Body of pancreas (tissue), 4 donors: ENCODE results near the gene LHFPL6. TPM values are rescaled to one million over a fixed set of nuclear protein-coding genes. Genes with fewer than 3 reads are reported as not detected.

Source experiments
- ATAC-seq: fragments of 150-250 bp; one replicate; pipeline ENCODE4 v1.9.1; 2016
- DNase-seq, 4 donors: peaks; one replicate each; pipeline ENCODE4 v3.0.0-alpha.2; 2019
- H3K27ac ChIP-seq, 4 donors: fragments of 200-600 bp; sonication (generic); 1 replicate in 3 of 4; 2 replicates in 1 of 4; pipeline versions ENCODE4 v1.5.1 to v1.6.1; 2016 to 2019; ENCODE audit warnings: mild to moderate bottlenecking in 1 of 4, mixed read lengths in 1 of 4, moderate library complexity in 1 of 4
- H3K27me3 ChIP-seq, 2 donors: fragments of 200-600 bp; sonication (generic); one replicate each; pipeline ENCODE4 v1.6.0; 2016; ENCODE audit warnings: mild to moderate bottlenecking in 1 of 2
- H3K36me3 ChIP-seq, 2 donors: fragments of 200-600 bp; sonication (generic); replicated peaks in 1 of 2; 2 replicates each; pipeline ENCODE4 v1.5.1; 2016; ENCODE audit warnings: low read depth in 2 of 2; ENCODE audit not compliant: insufficient read depth in 1 of 2
- H3K4me1 ChIP-seq: fragments of 200-600 bp; sonication (generic); one replicate; pipeline ENCODE4 v1.6.0; 2016
- H3K4me3 ChIP-seq, 2 donors: fragments of 200-600 bp; sonication (generic); 1 replicate in 1 of 2; 2 replicates in 1 of 2; pipeline ENCODE4 v1.5.1; 2016 to 2019
- H3K9me3 ChIP-seq, 3 donors: fragments of 200-600 bp; sonication (generic); 1 replicate in 2 of 3; 2 replicates in 1 of 3; pipeline ENCODE4 v1.5.1; 2016
- POLR2A ChIP-seq, 3 donors: fragments of 450-650 bp; IDR thresholded peaks; one replicate each; pipeline ENCODE4 v1.6.1; 2016; ENCODE audit warnings: antibody characterized with exemption in 3 of 3, mild to moderate bottlenecking in 2 of 3
- WGBS, 2 donors: methylation state at CpG; one replicate each; pipeline ENCODE4 v1.1.5; 2017; 5-methylcytosine and 5-hydroxymethylcytosine counted together
- intact Hi-C: fragments of 100-400 bp; cut with DNase I; formaldehyde crosslinking; loops from one replicate; pipeline ENCODE4 v1.15.1; 2023
- total RNA-seq, 2 donors: library from RNA; depleted of rRNA; stranded (reverse); fragments of >200 nt; gene quantifications; one replicate each; pipeline ENCODE4 v1.1.0, GENCODE V29; 2016
- TF ChIP-seq, protein P1 (sequence below), 7 experiments: fragments of 450-650 bp in 4 of 7; fragments of 200-600 bp in 3 of 7; sonication (generic) in 3 of 7; IDR thresholded peaks; one replicate each; pipeline ENCODE4 v1.5.1; 2016 to 2019; ENCODE audit warnings: antibody characterized with exemption in 7 of 7

Gene LHFPL6
- total RNA-seq, 2 donors from 2014 or later = 18.4 to 30.7 TPM

DNA sequence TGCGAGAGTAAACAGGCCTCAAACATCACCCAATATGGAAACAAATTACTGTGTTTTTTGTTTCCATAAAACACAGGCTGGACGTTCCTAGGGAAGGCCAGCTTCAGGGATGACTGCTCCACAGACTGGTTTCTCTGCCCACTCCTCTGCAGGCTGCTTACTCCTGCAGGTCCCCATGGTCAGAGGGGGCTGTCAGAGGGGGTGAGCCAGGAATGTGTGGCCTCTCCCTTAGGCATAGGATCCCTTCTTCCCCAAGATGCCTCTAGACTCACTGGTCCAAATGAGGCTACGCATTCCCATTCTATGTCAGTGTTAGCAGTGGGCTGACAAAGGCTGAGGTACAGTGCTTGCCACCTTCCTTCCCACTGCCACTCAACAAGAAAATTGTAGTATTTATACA, 229.8 kb downstream of the LHFPL6 start:
- Histone ChIP-seq H3K4me1 (no peaks in the 10 kb centered on the region), H3K9me3 (no peaks in the 10 kb centered on the region), H3K4me3 (no peak overlapping the region), H3K27me3 (no peaks in the 10 kb centered on the region), H3K27ac (no peak overlapping the region), H3K36me3 (no peaks in the 10 kb centered on the region)
- intact Hi-C loops = no loop called here
- no peak for ATAC-seq
- no peak for DNase-seq
- 73 to 75% methylated on average over 3 of the region's 3 CpGs for WGBS, 2 donors
- TF ChIP-seq, protein P1, sequence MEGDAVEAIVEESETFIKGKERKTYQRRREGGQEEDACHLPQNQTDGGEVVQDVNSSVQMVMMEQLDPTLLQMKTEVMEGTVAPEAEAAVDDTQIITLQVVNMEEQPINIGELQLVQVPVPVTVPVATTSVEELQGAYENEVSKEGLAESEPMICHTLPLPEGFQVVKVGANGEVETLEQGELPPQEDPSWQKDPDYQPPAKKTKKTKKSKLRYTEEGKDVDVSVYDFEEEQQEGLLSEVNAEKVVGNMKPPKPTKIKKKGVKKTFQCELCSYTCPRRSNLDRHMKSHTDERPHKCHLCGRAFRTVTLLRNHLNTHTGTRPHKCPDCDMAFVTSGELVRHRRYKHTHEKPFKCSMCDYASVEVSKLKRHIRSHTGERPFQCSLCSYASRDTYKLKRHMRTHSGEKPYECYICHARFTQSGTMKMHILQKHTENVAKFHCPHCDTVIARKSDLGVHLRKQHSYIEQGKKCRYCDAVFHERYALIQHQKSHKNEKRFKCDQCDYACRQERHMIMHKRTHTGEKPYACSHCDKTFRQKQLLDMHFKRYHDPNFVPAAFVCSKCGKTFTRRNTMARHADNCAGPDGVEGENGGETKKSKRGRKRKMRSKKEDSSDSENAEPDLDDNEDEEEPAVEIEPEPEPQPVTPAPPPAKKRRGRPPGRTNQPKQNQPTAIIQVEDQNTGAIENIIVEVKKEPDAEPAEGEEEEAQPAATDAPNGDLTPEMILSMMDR (IDR thresholded peaks at IDR 0.05) = no peak
- no peak for TF ChIP-seq POLR2A (IDR thresholded peaks at IDR 0.05)

DNA sequence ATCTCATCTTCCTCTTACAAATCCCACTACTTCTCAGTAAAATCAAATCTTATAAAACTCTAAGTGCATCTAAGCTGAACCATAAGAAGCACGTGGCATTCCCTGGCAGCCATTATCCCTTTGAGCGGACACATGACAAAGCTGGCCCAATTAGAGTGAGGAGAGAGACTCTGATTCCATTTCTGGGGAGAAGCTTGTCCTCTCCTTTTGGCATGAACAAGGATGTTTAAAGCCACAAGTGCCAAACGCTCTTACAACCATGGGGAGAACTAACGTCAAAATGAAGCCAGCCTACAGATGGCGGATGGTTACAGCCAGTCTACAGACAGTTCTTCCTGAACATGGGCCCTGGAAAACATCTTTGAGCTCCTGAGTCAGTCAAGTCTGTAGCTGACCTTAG, 231.3 kb downstream of the LHFPL6 start:
- no peak overlapping the region for H3K4me3 ChIP-seq
- no peaks in the 10 kb centered on the region for H3K4me1 ChIP-seq
- H3K9me3 ChIP-seq = no peaks in the 10 kb centered on the region
- no peak for DNase-seq
- 76 to 78% methylated on average over 5 of the region's 5 CpGs for WGBS, 2 donors
- intact Hi-C loops = no loop called here
- no peaks in the 10 kb centered on the region for H3K27me3 ChIP-seq
- no peaks in the 10 kb centered on the region for H3K36me3 ChIP-seq
- H3K27ac ChIP-seq = no peak overlapping the region
- TF ChIP-seq POLR2A (IDR thresholded peaks at IDR 0.05) = no peak
- TF ChIP-seq, protein P1 (IDR thresholded peaks at IDR 0.05) = no peak
- ATAC-seq = no peak

DNA sequence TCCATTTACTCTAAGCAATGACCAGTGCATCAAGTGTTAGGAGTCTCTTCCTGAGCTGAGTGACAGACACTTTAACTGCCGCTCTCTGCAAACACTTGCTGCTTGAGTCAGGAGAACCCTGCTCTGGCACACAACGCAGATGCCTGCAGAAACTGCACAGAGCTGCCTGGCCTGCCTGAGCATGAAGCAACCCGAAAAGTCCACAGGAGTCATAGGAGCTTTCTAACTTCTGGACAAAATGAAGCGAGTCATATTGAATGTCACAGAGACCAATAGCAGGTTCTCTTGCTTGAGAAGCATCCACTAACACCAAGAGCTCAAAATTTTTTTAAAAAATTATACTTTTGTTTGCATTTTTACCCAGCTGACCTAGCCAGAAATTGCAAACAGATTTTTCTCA, 232.4 kb downstream of the LHFPL6 start:
- Histone ChIP-seq H3K36me3 (no peaks in the 10 kb centered on the region), H3K4me3 (no peak overlapping the region), H3K4me1 (no peaks in the 10 kb centered on the region), H3K9me3 (no peaks in the 10 kb centered on the region), H3K27ac (no peak overlapping the region), H3K27me3 (no peaks in the 10 kb centered on the region)
- intact Hi-C loops = no loop called here
- no peak for TF ChIP-seq POLR2A (IDR thresholded peaks at IDR 0.05)
- TF ChIP-seq, protein P1 (IDR thresholded peaks at IDR 0.05) = no peak
- DNase-seq = no peak
- ATAC-seq = no peak
- 68 to 79% methylated on average over 3 to 4 of the region's 4 CpGs for WGBS, 2 donors

DNA sequence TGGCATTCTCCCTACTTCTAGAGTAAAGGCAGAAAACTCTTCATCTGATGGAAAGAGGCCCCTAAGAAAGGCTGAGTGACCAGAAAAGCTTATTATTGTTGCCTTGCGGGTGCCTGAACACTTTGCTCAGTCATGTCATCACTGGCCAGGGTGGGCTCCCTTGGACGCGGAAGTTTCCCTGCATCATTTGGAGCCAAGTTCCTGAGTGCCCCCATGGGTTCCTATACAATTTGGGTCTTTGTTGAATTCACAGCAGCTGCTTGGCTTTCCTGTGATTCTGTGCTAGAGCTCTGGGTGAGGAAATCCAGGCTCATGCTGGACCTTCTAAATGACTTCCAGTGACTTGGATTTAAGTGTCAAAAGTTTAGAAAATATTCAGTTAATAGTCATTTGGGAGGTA, 232.9 kb downstream of the LHFPL6 start:
- H3K4me3 ChIP-seq = no peak overlapping the region
- DNase-seq (no peak), ATAC-seq (no peak)
- no peak for TF ChIP-seq POLR2A (IDR thresholded peaks at IDR 0.05)
- TF ChIP-seq, protein P1 (IDR thresholded peaks at IDR 0.05) = no peak
- H3K9me3 ChIP-seq = no peaks in the 10 kb centered on the region
- H3K4me1 ChIP-seq = no peaks in the 10 kb centered on the region
- no peaks in the 10 kb centered on the region for H3K36me3 ChIP-seq
- intact Hi-C loops = no loop called here
- no peak overlapping the region for H3K27ac ChIP-seq
- WGBS, 2 donors = 83 to 94% methylated on average over 3 of the region's 3 CpGs
- no peaks in the 10 kb centered on the region for H3K27me3 ChIP-seq

DNA sequence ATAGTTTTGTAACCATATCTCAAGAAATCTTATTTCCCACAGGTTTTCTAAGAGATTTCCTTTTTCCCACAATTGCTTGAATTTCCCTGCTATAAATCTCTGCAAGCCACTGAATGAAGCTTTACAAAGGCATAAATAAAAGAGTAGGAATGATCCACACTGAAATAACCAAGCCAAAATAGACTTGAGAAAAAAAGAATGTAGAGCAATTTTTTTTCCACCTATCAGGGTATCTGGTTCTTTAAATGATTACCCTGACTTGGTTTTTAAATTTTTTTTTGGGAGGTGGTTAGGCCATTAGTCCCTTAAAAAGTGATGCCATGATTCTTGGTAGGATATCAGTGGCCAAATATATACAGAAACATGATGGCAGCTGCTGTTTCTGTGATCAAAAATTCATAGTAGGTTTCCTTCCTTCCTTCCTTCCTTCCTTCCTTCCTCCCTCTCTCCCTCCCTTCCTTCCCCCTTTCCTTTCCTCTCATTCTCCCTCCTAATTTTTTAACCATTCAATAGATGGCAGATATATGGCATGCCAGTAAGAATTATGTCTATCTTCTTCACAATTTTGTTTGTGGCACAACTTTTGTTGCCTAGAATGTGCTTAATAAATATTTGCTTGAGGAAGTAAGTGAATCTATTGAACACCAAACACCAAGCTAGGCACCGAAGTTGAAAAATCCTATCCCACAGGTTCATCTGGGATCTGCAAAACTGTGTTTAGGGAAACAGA, 233.7 kb downstream of the LHFPL6 start:
- intact Hi-C loops = no loop called here
- no peak for TF ChIP-seq POLR2A (IDR thresholded peaks at IDR 0.05)
- TF ChIP-seq, protein P1 (IDR thresholded peaks at IDR 0.05) = no peak
- Histone ChIP-seq H3K27me3 (no peaks in the 10 kb centered on the region), H3K36me3 (no peaks in the 10 kb centered on the region), H3K9me3 (no peaks in the 10 kb centered on the region), H3K4me1 (no peaks in the 10 kb centered on the region), H3K4me3 (no peak overlapping the region), H3K27ac (no peak overlapping the region)
- ATAC-seq = no peak
- WGBS, 2 donors = 0 to 83% methylated on average over 1 of the region's 1 CpG
- no peak for DNase-seq
